AG09319 (cell line): ENCODE data around the gene MYO18A.
"Not testable (repeated sequence)": the region's sequence is repeated elsewhere in the genome, so short reads cannot be mapped to it uniquely, and the experiment has no call there.

ENCODE experiments used
- DNase-seq: peaks from one replicate; pipeline ENCODE4 v3.0.0-alpha.2; 2010; ENCODE audit warnings: low read depth; ENCODE audit errors: extremely low read depth
- CTCF ChIP-seq: IDR thresholded peaks from 2 replicates; pipeline ENCODE4 v1.5.1; 2011; ENCODE audit warnings: low read depth, mild to moderate bottlenecking, inconsistent platforms, low read length, moderate library complexity

Gene MYO18A

DNA sequence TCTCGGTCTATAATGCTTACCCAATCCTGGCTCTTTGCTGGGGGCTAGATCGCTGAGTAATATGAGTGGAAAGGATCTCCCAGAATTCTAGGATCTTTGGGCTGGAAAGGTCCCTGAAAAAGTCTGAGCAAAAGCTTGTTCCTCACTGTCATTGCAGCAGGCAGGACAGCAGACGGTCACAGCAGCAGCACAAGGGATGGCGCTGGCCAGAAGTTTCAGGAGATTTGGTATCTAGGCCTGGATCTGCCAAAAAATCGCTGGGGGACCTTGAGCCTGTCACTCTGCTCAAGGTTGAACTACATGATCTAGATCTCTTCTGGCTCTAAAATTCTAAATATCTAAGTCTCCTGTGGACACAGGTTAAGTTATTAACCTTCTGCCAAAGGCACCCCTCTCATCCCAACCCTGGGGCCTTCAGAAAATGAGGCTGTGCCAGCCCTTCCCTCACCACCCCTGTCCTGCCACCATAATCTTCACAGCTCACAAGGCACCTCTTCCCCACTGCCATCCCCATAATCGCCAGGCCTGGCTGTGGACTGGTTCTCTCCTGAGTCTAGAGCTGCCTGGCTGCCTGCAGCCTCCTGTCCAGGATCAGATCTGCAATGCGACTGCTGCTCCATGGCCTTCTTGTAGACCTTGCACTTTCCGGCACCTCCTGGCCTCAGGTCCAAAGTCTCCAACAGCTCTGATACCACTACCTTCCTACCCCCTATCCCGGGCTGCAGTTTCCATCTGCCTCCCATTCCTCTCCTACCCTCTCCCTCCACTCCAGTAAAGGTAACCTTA lies 10.2 kb downstream of the MYO18A start:
- DNase-seq = no peak
- TF ChIP-seq CTCF = no peak

DNA sequence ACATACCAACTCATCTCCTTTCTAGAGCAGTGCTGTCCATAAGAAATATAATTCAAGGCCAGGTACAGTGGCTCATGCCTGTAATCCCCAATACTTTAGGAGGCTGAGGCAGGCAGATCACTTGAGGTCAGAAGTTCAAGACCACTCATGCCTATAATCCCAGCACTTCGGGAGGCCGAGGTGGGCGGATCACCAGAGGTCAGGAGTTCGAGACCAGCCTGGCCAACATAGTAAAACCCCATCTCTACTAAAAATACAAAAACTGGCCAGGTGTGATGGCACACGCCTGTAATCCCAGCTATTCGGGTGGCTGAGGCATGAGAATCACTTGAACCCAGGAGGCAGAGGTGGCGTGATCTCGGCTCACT lies 11.5 kb downstream of the MYO18A start:
- not testable (repeated sequence) for DNase-seq

GRCh38 chr17:29168079-29168758 lies 12.0 kb downstream of the MYO18A start:
- TF ChIP-seq CTCF = no peak
- DNase-seq = no peak

DNA sequence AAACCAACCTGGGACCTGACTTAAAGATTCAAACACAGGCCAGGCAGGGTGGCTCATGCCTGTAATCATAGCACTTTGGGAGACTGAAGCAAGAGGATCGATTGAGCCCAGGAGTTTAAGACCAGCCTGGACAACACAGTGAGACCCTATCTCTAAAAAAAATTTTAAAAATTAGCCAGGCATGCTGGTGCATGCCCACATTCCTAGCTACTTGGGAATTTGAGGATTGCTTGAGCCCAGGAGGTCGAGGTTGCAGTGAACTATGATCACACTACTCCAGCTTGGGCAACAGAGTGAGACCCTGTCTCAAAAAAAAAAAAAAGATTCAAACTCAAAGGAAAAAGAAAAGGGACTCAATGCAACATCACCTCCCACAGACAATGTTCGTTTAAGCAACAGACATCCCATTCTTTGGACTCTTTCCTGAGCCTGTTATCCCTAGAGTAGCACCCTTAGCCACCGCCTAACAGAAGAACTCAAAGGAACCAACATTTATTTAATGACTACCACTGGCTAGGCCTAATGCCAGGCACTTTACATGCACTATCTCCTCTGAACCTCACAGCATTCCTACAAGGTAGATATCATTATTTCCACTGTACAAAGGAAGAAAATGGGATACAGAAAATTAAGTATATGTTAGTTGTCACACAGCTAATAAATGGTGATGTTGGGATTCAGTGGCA lies 12.7 kb downstream of the MYO18A start:
- TF ChIP-seq CTCF = no peak
- no peak for DNase-seq

DNA sequence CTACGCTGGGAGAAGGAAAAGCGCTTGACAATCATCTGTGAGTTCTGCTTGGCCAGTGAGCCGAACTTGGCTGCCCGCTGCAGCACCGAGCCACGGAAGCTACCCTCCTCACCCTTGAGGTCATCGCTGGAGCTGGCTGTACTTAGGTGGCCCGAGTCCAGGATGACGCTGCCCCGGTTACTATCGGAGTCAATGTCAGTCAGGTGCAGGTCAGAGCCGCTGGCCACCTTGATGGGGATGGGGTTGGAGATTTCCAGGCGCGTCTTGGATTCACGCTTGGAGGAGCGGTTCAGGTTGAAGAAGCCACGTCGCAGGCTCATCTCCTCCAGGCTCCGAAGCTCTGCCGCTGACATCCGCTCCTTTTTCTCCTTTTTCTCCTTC lies 13.7 kb downstream of the MYO18A start:
- no peak for DNase-seq
- TF ChIP-seq CTCF = no peak

- no peak for TF ChIP-seq CTCF
These were observed 14.2 kb downstream of the MYO18A start for GRCh38 chr17:29165800-29166506.

GRCh38 chr17:29165261-29165660 lies 14.9 kb downstream of the MYO18A start:
- TF ChIP-seq CTCF = no peak

More at GRCh38 chr17:29165800-29166506, 14.2 kb downstream of the MYO18A start:
- no peak for DNase-seq

More at GRCh38 chr17:29165261-29165660, 14.9 kb downstream of the MYO18A start:
- DNase-seq = no peak
